ENCODE results near the gene UBASH3B. TPM values are rescaled to one million over a fixed set of nuclear protein-coding genes. Genes with fewer than 3 reads are reported as not detected.

The UBASH3B gene
- total RNA-seq, 5 donors from 2014 or later (not counting 1 experiment from before 2014, with no cell fraction given) = 29.7 to 44.0 (median 36.8) TPM

- no peak overlapping the region for H3K4me3 Mint-ChIP-seq
- H3K36me3 ChIP-seq (ENCODE audit: control insufficient read depth in 2 of 2, extremely low read depth in 1 of 2, insufficient read depth in 1 of 2, low read length in 1 of 2) = no peaks in the 10 kb centered on the region
- peaks cover 70 to 77% (median 76%) of the 10 kb centered on the region in 3 donors for H3K4me1 Mint-ChIP-seq
- no peak for ATAC-seq (replicated peaks in 1 of 4)
- peaks cover 27 to 64% of the 10 kb centered on the region in 2 experiments for H3K4me1 ChIP-seq (ENCODE audit: control insufficient read depth in 1 of 2, extremely low read depth in 1 of 2, insufficient read depth in 2 of 2, low read length in 2 of 2)
- peak overlapping the region; percentile 91 to 92 for H3K27ac Mint-ChIP-seq
- H3K36me3 Mint-ChIP-seq = peaks cover 7% of the 10 kb centered on the region
- H3K27me3 ChIP-seq (replicated peaks in 1 of 2; ENCODE audit: control insufficient read depth in 2 of 2, extremely low read depth in 1 of 2, insufficient read depth in 2 of 2, low read length in 1 of 2) = no peaks in the 10 kb centered on the region
- no peak overlapping the region for H3K4me3 ChIP-seq (ENCODE audit: control insufficient read depth in 1 of 2, extremely low read depth in 1 of 2, low read length in 1 of 2)
- H3K27me3 Mint-ChIP-seq = no peaks in the 10 kb centered on the region
- no peak for DNase-seq
- ChIA-PET CTCF (interaction anchor here in 1 of 2 donors (0.6 kb wide), 1 partner anchor 187 kb away, joined by 3 read pairs; no protein-coding TSS in a partner anchor), POLR2A (no interaction called here)
- peak overlapping the region; percentile 1 for H3K27ac ChIP-seq (ENCODE audit: low read length)
- no peaks in the 10 kb centered on the region for H3K9me3 Mint-ChIP-seq
- H3K9me3 ChIP-seq = no peaks in the 10 kb centered on the region
- 100% methylated on average over 2 of the region's 6 CpGs for WGBS (ENCODE audit: insufficient coverage)
These were observed 21.7 kb downstream of the UBASH3B start for GRCh38 chr11:122677256-122677655.

DNA sequence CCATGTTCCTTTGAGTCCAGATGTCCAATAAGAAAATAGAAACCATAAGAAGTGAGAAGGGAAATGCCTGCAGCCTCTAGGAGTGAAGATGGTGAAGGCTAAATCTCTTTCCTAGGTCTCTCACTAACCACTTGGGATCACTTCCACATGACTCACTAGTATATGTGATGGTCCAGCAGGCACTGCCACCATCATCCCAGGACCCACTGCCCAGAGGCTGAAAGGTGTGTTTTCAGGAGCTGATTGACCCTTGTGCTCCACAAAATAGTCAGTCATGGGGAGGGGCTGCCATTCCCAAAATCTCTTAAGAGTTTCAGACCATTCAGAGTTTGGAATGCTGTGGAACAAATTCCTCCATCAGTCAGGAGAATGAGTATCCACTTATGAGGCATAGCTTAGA is 22.9 kb downstream of the UBASH3B start:
- ChIA-PET POLR2A (no interaction called here), CTCF (interaction anchor here in 1 of 2 donors (0.5 kb wide), 1 partner anchor 393 kb away, joined by 6 read pairs; no protein-coding TSS in a partner anchor)
- Histone ChIP-seq H3K36me3 (ENCODE audit: control insufficient read depth in 2 of 2, extremely low read depth in 1 of 2, insufficient read depth in 1 of 2, low read length in 1 of 2) (no peaks in the 10 kb centered on the region), H3K9me3 (no peaks in the 10 kb centered on the region), H3K4me3 (ENCODE audit: control insufficient read depth in 1 of 2, extremely low read depth in 1 of 2, low read length in 1 of 2) (no peak overlapping the region), H3K4me1 (ENCODE audit: control insufficient read depth in 1 of 2, extremely low read depth in 1 of 2, insufficient read depth in 2 of 2, low read length in 2 of 2) (peaks cover 25 to 53% of the 10 kb centered on the region in 2 experiments), H3K27ac (ENCODE audit: low read length) (no peak overlapping the region), H3K27me3 (replicated peaks in 1 of 2; ENCODE audit: control insufficient read depth in 2 of 2, extremely low read depth in 1 of 2, insufficient read depth in 2 of 2, low read length in 1 of 2) (no peaks in the 10 kb centered on the region)
- Mint-ChIP-seq H3K9me3 (no peaks in the 10 kb centered on the region), H3K4me3 (no peak overlapping the region), H3K36me3 (no peaks in the 10 kb centered on the region), H3K4me1 (peaks cover 65 to 70% (median 69%) of the 10 kb centered on the region in 3 donors), H3K27me3 (no peaks in the 10 kb centered on the region), H3K27ac (peak overlapping the region; percentile 82 to 92)
- no peak for ATAC-seq (replicated peaks in 1 of 4)
- DNase-seq = no peak

DNA sequence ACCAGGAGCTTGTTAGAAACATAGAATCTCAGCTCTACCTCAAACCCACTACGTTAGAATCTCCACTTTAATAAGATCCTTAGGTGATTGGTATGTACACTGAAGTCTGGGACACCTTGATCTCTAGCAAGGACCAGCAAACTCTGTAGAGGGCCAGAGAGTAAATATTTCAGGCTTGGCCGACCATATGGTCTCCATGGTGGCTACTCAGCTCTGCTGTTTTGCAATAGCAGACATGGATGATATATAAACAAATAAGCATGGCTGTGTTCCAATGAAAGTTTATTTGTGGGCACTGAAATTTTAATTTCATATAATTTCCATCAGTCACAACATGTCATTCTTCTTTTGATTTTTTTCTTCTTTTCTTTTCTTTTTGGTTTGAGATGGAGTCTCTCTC is 23.9 kb downstream of the UBASH3B start:
- DNase-seq (no peak), ATAC-seq (replicated peaks in 1 of 4) (no peak)
- H3K36me3 ChIP-seq (ENCODE audit: control insufficient read depth in 2 of 2, extremely low read depth in 1 of 2, insufficient read depth in 1 of 2, low read length in 1 of 2) = no peaks in the 10 kb centered on the region
- CTCF ChIA-PET = interaction anchor here in 1 of 2 donors (0.6 kb wide), 1 partner anchor 40 kb away, joined by 4 read pairs; no protein-coding TSS in a partner anchor
- peaks cover 63 to 69% (median 66%) of the 10 kb centered on the region in 3 donors for H3K4me1 Mint-ChIP-seq
- H3K9me3 ChIP-seq = no peaks in the 10 kb centered on the region
- no peaks in the 10 kb centered on the region for H3K27me3 Mint-ChIP-seq
- no peak overlapping the region for H3K4me3 ChIP-seq (ENCODE audit: control insufficient read depth in 1 of 2, extremely low read depth in 1 of 2, low read length in 1 of 2)
- no peak overlapping the region for H3K27ac ChIP-seq (ENCODE audit: low read length)
- no peaks in the 10 kb centered on the region for H3K36me3 Mint-ChIP-seq
- POLR2A ChIA-PET = no interaction called here
- peaks cover 23 to 43% of the 10 kb centered on the region in 2 experiments for H3K4me1 ChIP-seq (ENCODE audit: control insufficient read depth in 1 of 2, extremely low read depth in 1 of 2, insufficient read depth in 2 of 2, low read length in 2 of 2)
- H3K27me3 ChIP-seq (replicated peaks in 1 of 2; ENCODE audit: control insufficient read depth in 2 of 2, extremely low read depth in 1 of 2, insufficient read depth in 2 of 2, low read length in 1 of 2) = no peaks in the 10 kb centered on the region
- H3K27ac Mint-ChIP-seq = peak overlapping the region in 1 of 2 donors; percentile 41
- no peak overlapping the region for H3K4me3 Mint-ChIP-seq
- no peaks in the 10 kb centered on the region for H3K9me3 Mint-ChIP-seq
- WGBS (ENCODE audit: insufficient coverage) = no CpG with 5 or more reads among the region's 2 CpGs

GRCh38 chr11:122681070-122681469 is 25.5 kb downstream of the UBASH3B start:
- no peaks in the 10 kb centered on the region for H3K9me3 Mint-ChIP-seq
- Histone ChIP-seq H3K27ac (ENCODE audit: low read length) (no peak overlapping the region), H3K27me3 (replicated peaks in 1 of 2; ENCODE audit: control insufficient read depth in 2 of 2, extremely low read depth in 1 of 2, insufficient read depth in 2 of 2, low read length in 1 of 2) (no peaks in the 10 kb centered on the region), H3K36me3 (ENCODE audit: control insufficient read depth in 2 of 2, extremely low read depth in 1 of 2, insufficient read depth in 1 of 2, low read length in 1 of 2) (no peaks in the 10 kb centered on the region), H3K4me1 (ENCODE audit: control insufficient read depth in 1 of 2, extremely low read depth in 1 of 2, insufficient read depth in 2 of 2, low read length in 2 of 2) (peaks cover 10 to 27% of the 10 kb centered on the region in 2 experiments), H3K4me3 (ENCODE audit: control insufficient read depth in 1 of 2, extremely low read depth in 1 of 2, low read length in 1 of 2) (no peak overlapping the region), H3K9me3 (no peaks in the 10 kb centered on the region)
- H3K36me3 Mint-ChIP-seq = no peaks in the 10 kb centered on the region
- POLR2A ChIA-PET = no interaction called here
- no peak overlapping the region for H3K4me3 Mint-ChIP-seq
- H3K27ac Mint-ChIP-seq = no peak overlapping the region
- CTCF ChIA-PET = no interaction called here
- DNase-seq = no peak
- peaks cover 53 to 63% (median 55%) of the 10 kb centered on the region in 3 donors for H3K4me1 Mint-ChIP-seq
- ATAC-seq (replicated peaks in 1 of 4) = no peak
- H3K27me3 Mint-ChIP-seq = no peaks in the 10 kb centered on the region
- no CpG with 5 or more reads among the region's 3 CpGs for WGBS (ENCODE audit: insufficient coverage)

- no peak overlapping the region for H3K4me3 ChIP-seq (ENCODE audit: control insufficient read depth in 1 of 2, extremely low read depth in 1 of 2, low read length in 1 of 2)
- ATAC-seq (replicated peaks in 1 of 4) (peak in 1 of 4 experiments; percentile 64), DNase-seq (no peak)
- Mint-ChIP-seq H3K27ac (peak overlapping the region in 1 of 2 donors; percentile 48), H3K9me3 (no peaks in the 10 kb centered on the region), H3K27me3 (no peaks in the 10 kb centered on the region), H3K4me1 (peaks cover 53 to 64% (median 55%) of the 10 kb centered on the region in 3 donors), H3K4me3 (no peak overlapping the region), H3K36me3 (no peaks in the 10 kb centered on the region)
- H3K27ac ChIP-seq (ENCODE audit: low read length) = no peak overlapping the region
- H3K4me1 ChIP-seq (ENCODE audit: control insufficient read depth in 1 of 2, extremely low read depth in 1 of 2, insufficient read depth in 2 of 2, low read length in 2 of 2) = peaks cover 9 to 21% of the 10 kb centered on the region in 2 experiments
- 78% methylated on average over 5 of the region's 7 CpGs for WGBS (ENCODE audit: insufficient coverage)
- H3K9me3 ChIP-seq = no peaks in the 10 kb centered on the region
- CTCF ChIA-PET = no interaction called here
- POLR2A ChIA-PET = no interaction called here
- H3K36me3 ChIP-seq (ENCODE audit: control insufficient read depth in 2 of 2, extremely low read depth in 1 of 2, insufficient read depth in 1 of 2, low read length in 1 of 2) = no peaks in the 10 kb centered on the region
- no peaks in the 10 kb centered on the region for H3K27me3 ChIP-seq (replicated peaks in 1 of 2; ENCODE audit: control insufficient read depth in 2 of 2, extremely low read depth in 1 of 2, insufficient read depth in 2 of 2, low read length in 1 of 2)
These were observed 26.2 kb downstream of the UBASH3B start for GRCh38 chr11:122681735-122682134.

DNA sequence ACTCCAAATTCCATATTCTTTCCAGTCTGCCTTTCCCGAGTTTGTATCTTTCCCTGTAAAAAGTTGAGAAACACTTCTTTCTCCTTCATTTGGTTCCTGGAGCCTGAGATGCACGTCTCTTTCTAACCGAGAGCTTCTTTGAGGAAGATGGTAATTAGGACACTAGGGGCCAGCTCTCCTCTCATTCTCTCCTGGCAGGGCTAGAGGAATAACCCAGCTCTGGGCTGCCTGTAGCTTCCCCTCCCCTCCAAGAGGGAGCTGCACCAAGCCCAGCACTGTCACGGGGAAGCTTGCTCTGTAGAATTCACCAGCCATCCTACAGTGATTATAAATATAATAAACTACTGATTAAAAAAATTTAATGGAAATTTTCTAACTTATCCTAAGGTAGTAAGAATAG is 26.9 kb downstream of the UBASH3B start:
- H3K27ac ChIP-seq (ENCODE audit: low read length) = no peak overlapping the region
- no peaks in the 10 kb centered on the region for H3K9me3 ChIP-seq
- no peaks in the 10 kb centered on the region for H3K36me3 Mint-ChIP-seq
- H3K4me1 Mint-ChIP-seq = peaks cover 51 to 61% (median 54%) of the 10 kb centered on the region in 3 donors
- H3K27ac Mint-ChIP-seq = no peak overlapping the region
- no peak overlapping the region for H3K4me3 Mint-ChIP-seq
- CTCF ChIA-PET = no interaction called here
- no peaks in the 10 kb centered on the region for H3K27me3 ChIP-seq (replicated peaks in 1 of 2; ENCODE audit: control insufficient read depth in 2 of 2, extremely low read depth in 1 of 2, insufficient read depth in 2 of 2, low read length in 1 of 2)
- DNase-seq = no peak
- H3K4me1 ChIP-seq (ENCODE audit: control insufficient read depth in 1 of 2, extremely low read depth in 1 of 2, insufficient read depth in 2 of 2, low read length in 2 of 2) = peaks cover 10 to 17% of the 10 kb centered on the region in 2 experiments
- WGBS (ENCODE audit: insufficient coverage) = no CpG with 5 or more reads among the region's 4 CpGs
- no peaks in the 10 kb centered on the region for H3K36me3 ChIP-seq (ENCODE audit: control insufficient read depth in 2 of 2, extremely low read depth in 1 of 2, insufficient read depth in 1 of 2, low read length in 1 of 2)
- POLR2A ChIA-PET = interaction anchor here in 1 of 2 donors (0.6 to 0.8 kb wide), 2 partner anchors 15 to 24 kb away, joined by 3 read pairs; no protein-coding TSS in a partner anchor
- no peaks in the 10 kb centered on the region for H3K9me3 Mint-ChIP-seq
- ATAC-seq (replicated peaks in 1 of 4) = no peak
- H3K27me3 Mint-ChIP-seq = no peaks in the 10 kb centered on the region
- H3K4me3 ChIP-seq (ENCODE audit: control insufficient read depth in 1 of 2, extremely low read depth in 1 of 2, low read length in 1 of 2) = no peak overlapping the region

Measured in T-cell (primary cell).